LNCaP clone FGC (cell line): ENCODE measurements around the gene MRTFA.
"Not testable (repeated sequence)": the region's sequence is repeated elsewhere in the genome, so short reads cannot be mapped to it uniquely, and the experiment has no call there.

Experiments used
- DNase-seq: peaks from one replicate; pipeline ENCODE4 v3.0.0-alpha.2; 2011; ENCODE audit warnings: low read depth
- H3K4me3 ChIP-seq: 2 replicates; pipeline ENCODE4 v1.5.1; 2011; ENCODE audit warnings: mild to moderate bottlenecking, low read depth, low read length, control low read depth
- CTCF ChIP-seq: IDR thresholded peaks from 2 replicates; pipeline ENCODE4 v1.5.1; 2012; ENCODE audit warnings: mild to moderate bottlenecking; ENCODE audit not compliant: control insufficient read depth, insufficient read depth; ENCODE audit errors: extremely low read depth

The MRTFA gene

GRCh38 chr22:40606306-40606705 is 30.2 kb downstream of the MRTFA start:
- TF ChIP-seq CTCF = no peak
- H3K4me3 ChIP-seq = no peak overlapping the region
- DNase-seq = no peak

GRCh38 chr22:40605761-40606160 is 30.8 kb downstream of the MRTFA start:
- TF ChIP-seq CTCF = no peak
- H3K4me3 ChIP-seq = 0 out of 2 replicates have a peak overlapping the region, but pooled peaks have one; percentile 5
- peak; percentile 63 for DNase-seq

- TF ChIP-seq CTCF = no peak
- no peak overlapping the region for H3K4me3 ChIP-seq
- DNase-seq = no peak
Observed at GRCh38 chr22:40603088-40603605, 33.4 kb downstream of the MRTFA start.

- no peak overlapping the region for H3K4me3 ChIP-seq
- no peak for TF ChIP-seq CTCF
- DNase-seq = no peak
Observed at GRCh38 chr22:40602231-40602630, 34.3 kb downstream of the MRTFA start.

GRCh38 chr22:40599731-40600130 is 36.8 kb downstream of the MRTFA start:
- no peak overlapping the region for H3K4me3 ChIP-seq
- DNase-seq = no peak
- no peak for TF ChIP-seq CTCF

- H3K4me3 ChIP-seq, DNase-seq: not testable (repeated sequence)
Observed at GRCh38 chr22:40598712-40599111, 37.8 kb downstream of the MRTFA start.

- no peak for TF ChIP-seq CTCF
- DNase-seq = no peak
- H3K4me3 ChIP-seq = no peak overlapping the region
Observed at GRCh38 chr22:40597526-40598430, 38.7 kb downstream of the MRTFA start.
